ENCODE measurements around the gene MEGF11.
A peak's percentile ranks its signal among the peaks of the same experiment; 100 is the strongest.

Gene MEGF11

GRCh38 chr15:65904301-65904700 is 349.2 kb downstream of the MEGF11 start:
- H3K36me3 ChIP-seq (ENCODE audit: control insufficient read depth in 1 of 2, insufficient read depth in 2 of 2, low read length in 2 of 2): peaks cover 8 to 34% of the 10 kb centered on the region in 2 donors
- no peak overlapping the region for H3K27ac ChIP-seq (ENCODE audit: low read depth, low read length)
- H3K9ac ChIP-seq (ENCODE audit: low read depth in 1 of 2, low read length in 2 of 2): no peak overlapping the region

DNA sequence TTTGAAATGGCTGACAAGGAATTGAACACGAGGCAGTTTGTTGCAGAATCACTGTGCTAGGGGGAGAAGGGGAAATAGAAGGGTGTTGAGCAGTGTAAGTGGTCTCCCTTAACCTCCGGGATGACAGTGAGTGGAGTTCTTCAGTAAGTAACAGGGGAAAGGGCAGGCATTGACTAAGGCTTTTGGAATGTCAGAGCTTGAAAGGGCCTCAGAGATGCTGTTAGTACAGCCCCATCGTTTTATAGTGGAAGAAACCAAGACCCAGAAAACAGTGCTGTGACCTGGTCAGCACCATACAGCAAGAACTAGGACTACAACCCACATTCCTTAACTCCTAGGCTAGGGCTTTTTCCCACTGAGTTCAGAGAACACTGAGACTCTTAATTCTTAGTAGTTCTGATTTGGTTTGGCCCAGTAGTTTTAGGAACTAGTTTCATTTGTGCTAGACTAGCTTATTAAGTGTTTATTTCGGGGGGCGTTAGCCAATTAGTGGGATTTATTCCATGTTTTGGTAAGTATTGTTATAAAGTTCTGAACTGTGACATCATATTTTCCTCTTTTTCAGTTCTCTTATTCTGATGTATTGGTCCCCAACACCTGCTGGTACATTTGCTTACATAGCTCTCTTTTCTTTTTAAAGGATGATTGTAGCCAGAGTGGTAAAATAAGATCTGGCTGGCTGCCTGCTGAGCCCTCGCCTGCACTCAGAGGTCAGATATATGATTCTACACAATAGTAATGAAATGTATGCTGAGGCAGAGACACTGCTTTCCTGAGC is 350.1 kb downstream of the MEGF11 start:
- Histone ChIP-seq H3K36me3 (ENCODE audit: control insufficient read depth in 1 of 2, insufficient read depth in 2 of 2, low read length in 2 of 2) (peaks cover 10 to 42% of the 10 kb centered on the region in 2 donors), H3K9me3 (ENCODE audit: control insufficient read depth in 1 of 2, low read length in 2 of 2) (no peaks in the 10 kb centered on the region)

More at GRCh38 chr15:65904301-65904700, 349.2 kb downstream of the MEGF11 start:
- Histone ChIP-seq H3K4me3 (ENCODE audit: low read depth in 1 of 2, low read length in 2 of 2) (no peak overlapping the region), H3K9me3 (ENCODE audit: control insufficient read depth in 1 of 2, low read length in 2 of 2) (no peaks in the 10 kb centered on the region), H3K4me1 (ENCODE audit: control insufficient read depth in 1 of 2, insufficient read depth in 2 of 2, low read length in 2 of 2) (peaks cover 24 to 27% of the 10 kb centered on the region in 2 donors), H3K27me3 (ENCODE audit: control insufficient read depth in 1 of 2, insufficient read depth in 2 of 2, low read length in 2 of 2) (no peaks in the 10 kb centered on the region)

GRCh38 chr15:65902373-65902772 is 351.2 kb downstream of the MEGF11 start:
- Histone ChIP-seq H3K27me3 (ENCODE audit: control insufficient read depth in 1 of 2, insufficient read depth in 2 of 2, low read length in 2 of 2) (no peaks in the 10 kb centered on the region), H3K9me3 (ENCODE audit: control insufficient read depth in 1 of 2, low read length in 2 of 2) (no peaks in the 10 kb centered on the region), H3K36me3 (ENCODE audit: control insufficient read depth in 1 of 2, insufficient read depth in 2 of 2, low read length in 2 of 2) (peaks cover 10 to 49% of the 10 kb centered on the region in 2 donors), H3K27ac (ENCODE audit: low read depth, low read length) (no peak overlapping the region), H3K9ac (ENCODE audit: low read depth in 1 of 2, low read length in 2 of 2) (no peak overlapping the region), H3K4me3 (ENCODE audit: low read depth in 1 of 2, low read length in 2 of 2) (peak overlapping the region in 1 of 2 donors; percentile 5), H3K4me1 (ENCODE audit: control insufficient read depth in 1 of 2, insufficient read depth in 2 of 2, low read length in 2 of 2) (peaks cover 24 to 27% of the 10 kb centered on the region in 2 donors)

More for the DNA sequence above, 350.1 kb downstream of the MEGF11 start:
- H3K9ac ChIP-seq (ENCODE audit: low read depth in 1 of 2, low read length in 2 of 2): no peak overlapping the region
- H3K4me3 ChIP-seq (ENCODE audit: low read depth in 1 of 2, low read length in 2 of 2): no peak overlapping the region
- no peak overlapping the region for H3K27ac ChIP-seq (ENCODE audit: low read depth, low read length)
- no peaks in the 10 kb centered on the region for H3K27me3 ChIP-seq (ENCODE audit: control insufficient read depth in 1 of 2, insufficient read depth in 2 of 2, low read length in 2 of 2)
- H3K4me1 ChIP-seq (ENCODE audit: control insufficient read depth in 1 of 2, insufficient read depth in 2 of 2, low read length in 2 of 2): peaks cover 24 to 27% of the 10 kb centered on the region in 2 donors

DNA sequence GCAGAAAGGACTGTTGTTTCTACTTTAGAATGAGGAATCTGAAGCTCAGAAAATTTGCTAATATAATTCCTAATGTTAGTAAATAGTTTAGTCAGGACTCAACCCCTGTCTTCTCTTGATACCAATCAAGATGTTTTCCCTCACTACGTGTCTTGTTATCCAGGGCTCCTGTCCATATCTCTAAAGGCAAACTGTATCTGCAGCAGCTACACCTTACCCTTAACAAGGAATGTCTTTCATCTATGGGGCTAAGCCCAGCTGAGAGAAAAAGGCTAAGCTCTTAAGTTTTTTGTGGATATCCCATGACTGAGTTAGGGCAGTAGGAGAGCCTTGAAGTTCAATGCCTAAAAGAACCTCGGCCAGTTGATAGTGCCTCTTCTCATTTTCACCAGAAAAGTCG is 351.7 kb downstream of the MEGF11 start:
- no peak overlapping the region for H3K27ac ChIP-seq (ENCODE audit: low read depth, low read length)
- peaks cover 10 to 50% of the 10 kb centered on the region in 2 donors for H3K36me3 ChIP-seq (ENCODE audit: control insufficient read depth in 1 of 2, insufficient read depth in 2 of 2, low read length in 2 of 2)
- H3K4me1 ChIP-seq (ENCODE audit: control insufficient read depth in 1 of 2, insufficient read depth in 2 of 2, low read length in 2 of 2): peaks cover 23 to 27% of the 10 kb centered on the region in 2 donors

DNA sequence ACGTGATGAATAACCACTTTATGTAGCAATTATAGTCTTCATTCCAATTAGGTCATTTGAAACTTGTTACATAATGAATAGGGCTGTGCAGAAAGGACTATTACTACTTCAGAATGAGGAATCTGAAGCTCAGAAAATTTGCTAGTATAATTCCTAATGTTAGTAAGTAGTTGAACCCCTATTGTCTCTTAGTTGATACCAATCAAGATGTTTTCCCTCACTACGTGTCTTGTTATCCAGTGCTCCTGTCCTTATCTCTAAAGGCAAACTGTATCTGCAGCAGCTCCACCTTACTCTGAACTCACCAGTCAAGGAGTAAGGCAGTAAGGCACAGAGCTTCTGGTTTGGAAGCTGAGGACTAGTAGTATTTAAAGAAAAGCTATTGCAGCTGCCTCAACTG is 352.2 kb downstream of the MEGF11 start:
- H3K4me3 ChIP-seq (ENCODE audit: low read depth in 1 of 2, low read length in 2 of 2): no peak overlapping the region
- H3K4me1 ChIP-seq (ENCODE audit: control insufficient read depth in 1 of 2, insufficient read depth in 2 of 2, low read length in 2 of 2): peaks cover 19 to 24% of the 10 kb centered on the region in 2 donors
- no peak overlapping the region for H3K27ac ChIP-seq (ENCODE audit: low read depth, low read length)
- peaks cover 10 to 54% of the 10 kb centered on the region in 2 donors for H3K36me3 ChIP-seq (ENCODE audit: control insufficient read depth in 1 of 2, insufficient read depth in 2 of 2, low read length in 2 of 2)
- H3K27me3 ChIP-seq (ENCODE audit: control insufficient read depth in 1 of 2, insufficient read depth in 2 of 2, low read length in 2 of 2): no peaks in the 10 kb centered on the region
- H3K9me3 ChIP-seq (ENCODE audit: control insufficient read depth in 1 of 2, low read length in 2 of 2): no peaks in the 10 kb centered on the region
- H3K9ac ChIP-seq (ENCODE audit: low read depth in 1 of 2, low read length in 2 of 2): no peak overlapping the region

More for the DNA sequence above, 351.7 kb downstream of the MEGF11 start:
- Histone ChIP-seq H3K9me3 (ENCODE audit: control insufficient read depth in 1 of 2, low read length in 2 of 2) (no peaks in the 10 kb centered on the region), H3K9ac (ENCODE audit: low read depth in 1 of 2, low read length in 2 of 2) (no peak overlapping the region), H3K27me3 (ENCODE audit: control insufficient read depth in 1 of 2, insufficient read depth in 2 of 2, low read length in 2 of 2) (no peaks in the 10 kb centered on the region), H3K4me3 (ENCODE audit: low read depth in 1 of 2, low read length in 2 of 2) (peak overlapping the region in 1 of 2 donors; percentile 5)

- Histone ChIP-seq H3K4me1 (ENCODE audit: control insufficient read depth in 1 of 2, insufficient read depth in 2 of 2, low read length in 2 of 2) (peaks cover 19% of the 10 kb centered on the region in 2 donors), H3K27me3 (ENCODE audit: control insufficient read depth in 1 of 2, insufficient read depth in 2 of 2, low read length in 2 of 2) (no peaks in the 10 kb centered on the region), H3K36me3 (ENCODE audit: control insufficient read depth in 1 of 2, insufficient read depth in 2 of 2, low read length in 2 of 2) (peaks cover 14 to 50% of the 10 kb centered on the region in 2 donors), H3K9ac (ENCODE audit: low read depth in 1 of 2, low read length in 2 of 2) (no peak overlapping the region), H3K27ac (ENCODE audit: low read depth, low read length) (no peak overlapping the region), H3K9me3 (ENCODE audit: control insufficient read depth in 1 of 2, low read length in 2 of 2) (no peaks in the 10 kb centered on the region), H3K4me3 (ENCODE audit: low read depth in 1 of 2, low read length in 2 of 2) (no peak overlapping the region)
These were observed 353.1 kb downstream of the MEGF11 start for GRCh38 chr15:65900488-65900887.

DNA sequence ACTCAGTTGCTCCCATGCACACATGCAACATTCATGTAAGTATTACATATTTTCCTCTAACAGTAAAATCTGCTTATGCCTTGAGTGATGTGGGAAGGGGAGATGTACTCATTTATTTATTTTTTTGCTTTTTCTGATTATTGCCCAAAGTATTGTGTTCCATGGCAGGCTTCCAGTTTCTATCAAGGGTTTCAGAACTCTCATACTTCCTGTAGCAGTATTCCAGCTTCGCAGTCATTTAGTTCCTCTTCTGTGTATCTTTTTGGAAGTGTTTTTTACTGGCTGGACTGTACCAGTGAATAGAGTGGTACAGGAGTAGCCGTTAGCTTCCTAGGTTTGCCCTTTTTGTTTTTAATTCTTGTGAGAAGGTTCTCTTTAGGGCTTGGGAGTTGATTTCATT is 357.3 kb downstream of the MEGF11 start:
- Histone ChIP-seq H3K36me3 (ENCODE audit: control insufficient read depth in 1 of 2, insufficient read depth in 2 of 2, low read length in 2 of 2) (peaks cover 16 to 53% of the 10 kb centered on the region in 2 donors), H3K4me1 (ENCODE audit: control insufficient read depth in 1 of 2, insufficient read depth in 2 of 2, low read length in 2 of 2) (peaks cover 0 to 6% of the 10 kb centered on the region in 2 donors), H3K27me3 (ENCODE audit: control insufficient read depth in 1 of 2, insufficient read depth in 2 of 2, low read length in 2 of 2) (no peaks in the 10 kb centered on the region), H3K9ac (ENCODE audit: low read depth in 1 of 2, low read length in 2 of 2) (no peak overlapping the region), H3K9me3 (ENCODE audit: control insufficient read depth in 1 of 2, low read length in 2 of 2) (no peaks in the 10 kb centered on the region), H3K27ac (ENCODE audit: low read depth, low read length) (no peak overlapping the region), H3K4me3 (ENCODE audit: low read depth in 1 of 2, low read length in 2 of 2) (no peak overlapping the region)

DNA sequence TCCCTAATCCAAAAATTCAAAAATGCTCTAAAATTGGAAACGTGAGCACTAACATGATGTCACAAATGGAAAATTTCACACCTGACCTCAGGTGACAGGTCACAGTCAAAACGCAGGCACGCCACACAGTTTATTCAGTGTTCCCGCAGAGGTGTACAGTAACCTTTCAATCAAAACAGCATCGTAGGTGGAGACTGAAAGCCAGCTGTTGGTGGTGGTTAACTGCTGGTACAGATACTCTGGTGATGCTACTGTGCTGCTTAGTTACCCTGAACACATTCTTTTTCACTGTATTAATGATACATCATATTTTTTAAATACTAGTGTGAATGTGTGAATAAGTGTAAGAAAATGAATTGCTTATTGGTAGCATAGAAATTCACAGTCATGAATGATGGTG is 360.5 kb downstream of the MEGF11 start:
- H3K4me3 ChIP-seq (ENCODE audit: low read depth in 1 of 2, low read length in 2 of 2): no peak overlapping the region
- H3K9ac ChIP-seq (ENCODE audit: low read depth in 1 of 2, low read length in 2 of 2): no peak overlapping the region
- no peaks in the 10 kb centered on the region for H3K4me1 ChIP-seq (ENCODE audit: control insufficient read depth in 1 of 2, insufficient read depth in 2 of 2, low read length in 2 of 2)
- H3K27me3 ChIP-seq (ENCODE audit: control insufficient read depth in 1 of 2, insufficient read depth in 2 of 2, low read length in 2 of 2): no peaks in the 10 kb centered on the region
- H3K27ac ChIP-seq (ENCODE audit: low read depth, low read length): no peak overlapping the region
- H3K9me3 ChIP-seq (ENCODE audit: control insufficient read depth in 1 of 2, low read length in 2 of 2): no peaks in the 10 kb centered on the region
- peaks cover 5 to 43% of the 10 kb centered on the region in 2 donors for H3K36me3 ChIP-seq (ENCODE audit: control insufficient read depth in 1 of 2, insufficient read depth in 2 of 2, low read length in 2 of 2)

- no peak overlapping the region for H3K4me3 ChIP-seq (ENCODE audit: low read depth in 1 of 2, low read length in 2 of 2)
- H3K9ac ChIP-seq (ENCODE audit: low read depth in 1 of 2, low read length in 2 of 2): no peak overlapping the region
- H3K27ac ChIP-seq (ENCODE audit: low read depth, low read length): no peak overlapping the region
- H3K9me3 ChIP-seq (ENCODE audit: control insufficient read depth in 1 of 2, low read length in 2 of 2): no peaks in the 10 kb centered on the region
- H3K27me3 ChIP-seq (ENCODE audit: control insufficient read depth in 1 of 2, insufficient read depth in 2 of 2, low read length in 2 of 2): no peaks in the 10 kb centered on the region
- peaks cover 11 to 43% of the 10 kb centered on the region in 2 donors for H3K36me3 ChIP-seq (ENCODE audit: control insufficient read depth in 1 of 2, insufficient read depth in 2 of 2, low read length in 2 of 2)
- H3K4me1 ChIP-seq (ENCODE audit: control insufficient read depth in 1 of 2, insufficient read depth in 2 of 2, low read length in 2 of 2): peaks cover 0 to 7% of the 10 kb centered on the region in 2 donors
These were observed 364.6 kb downstream of the MEGF11 start for GRCh38 chr15:65888981-65889380.

GRCh38 chr15:65887565-65887964 is 366.0 kb downstream of the MEGF11 start:
- no peaks in the 10 kb centered on the region for H3K27me3 ChIP-seq (ENCODE audit: control insufficient read depth in 1 of 2, insufficient read depth in 2 of 2, low read length in 2 of 2)
- H3K27ac ChIP-seq (ENCODE audit: low read depth, low read length): no peak overlapping the region
- H3K9me3 ChIP-seq (ENCODE audit: control insufficient read depth in 1 of 2, low read length in 2 of 2): no peaks in the 10 kb centered on the region
- no peak overlapping the region for H3K4me3 ChIP-seq (ENCODE audit: low read depth in 1 of 2, low read length in 2 of 2)
- no peak overlapping the region for H3K9ac ChIP-seq (ENCODE audit: low read depth in 1 of 2, low read length in 2 of 2)
- H3K36me3 ChIP-seq (ENCODE audit: control insufficient read depth in 1 of 2, insufficient read depth in 2 of 2, low read length in 2 of 2): peaks cover 11 to 43% of the 10 kb centered on the region in 2 donors
- peaks cover 0 to 7% of the 10 kb centered on the region in 2 donors for H3K4me1 ChIP-seq (ENCODE audit: control insufficient read depth in 1 of 2, insufficient read depth in 2 of 2, low read length in 2 of 2)
